Inferior parietal cortex (tissue), 1 donor: ENCODE measurements around the gene PRRC2B.
"Not testable (repeated sequence)": the region's sequence is repeated elsewhere in the genome, so short reads cannot be mapped to it uniquely, and the experiment has no call there.

Experiments
- DNase-seq: peaks from one replicate; pipeline ENCODE4 v3.0.0-alpha.2; 2016; ENCODE audit errors: extremely low spot score

PRRC2B gene

DNA sequence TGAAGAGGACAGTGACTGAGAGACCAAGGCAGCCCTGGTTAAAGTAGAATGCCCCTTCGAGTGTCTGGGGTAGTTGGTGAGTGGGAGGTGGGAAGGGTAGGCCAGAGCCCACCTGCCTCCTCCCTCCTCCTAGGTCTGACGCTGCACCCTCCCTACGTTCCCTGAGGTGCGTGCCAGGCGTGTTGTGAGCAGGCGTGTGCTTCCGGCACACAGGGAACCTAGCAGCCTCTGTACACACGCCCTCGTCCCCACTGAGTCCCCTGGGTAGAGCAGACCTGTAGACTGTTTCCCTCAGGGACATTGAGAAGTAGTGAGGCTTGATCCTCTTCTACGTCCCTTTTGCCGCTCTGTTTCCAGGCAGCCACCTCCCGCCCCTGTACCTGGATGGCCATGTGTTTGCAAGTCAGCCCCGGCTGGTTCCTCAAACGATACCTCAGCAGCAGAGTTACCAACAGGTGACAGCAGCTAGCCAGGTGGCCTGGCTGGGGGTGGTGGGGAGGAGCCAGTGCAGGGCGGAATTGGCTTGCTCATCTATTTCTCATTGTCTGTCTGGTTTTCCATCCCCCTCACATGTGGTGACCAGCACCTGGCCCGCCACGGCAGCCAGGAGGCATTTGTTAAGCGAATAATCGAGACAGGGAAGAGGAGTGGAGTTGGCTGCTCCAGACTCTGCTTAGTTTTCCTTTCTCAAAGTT lies 92.0 kb downstream of the PRRC2B start:
- DNase-seq = no peak

DNA sequence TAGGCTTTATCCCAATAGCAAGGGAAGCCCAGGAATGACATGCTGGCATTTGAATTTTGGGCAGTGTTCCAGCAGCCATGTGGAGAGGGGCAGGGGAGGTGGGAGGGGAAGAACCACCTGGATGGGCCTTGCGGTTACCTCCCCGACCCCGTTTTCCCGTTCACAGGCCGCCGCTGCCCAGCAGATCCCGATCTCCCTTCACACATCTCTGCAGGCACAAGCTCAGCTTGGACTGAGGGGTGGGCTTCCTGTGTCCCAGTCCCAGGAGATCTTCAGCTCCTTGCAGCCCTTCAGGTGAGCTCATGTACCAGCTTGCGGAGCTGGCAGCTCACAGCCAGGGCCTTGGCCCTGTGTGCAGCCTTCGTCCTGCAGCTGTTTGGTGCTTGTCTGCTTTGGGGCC lies 93.1 kb downstream of the PRRC2B start:
- no peak for DNase-seq

DNA sequence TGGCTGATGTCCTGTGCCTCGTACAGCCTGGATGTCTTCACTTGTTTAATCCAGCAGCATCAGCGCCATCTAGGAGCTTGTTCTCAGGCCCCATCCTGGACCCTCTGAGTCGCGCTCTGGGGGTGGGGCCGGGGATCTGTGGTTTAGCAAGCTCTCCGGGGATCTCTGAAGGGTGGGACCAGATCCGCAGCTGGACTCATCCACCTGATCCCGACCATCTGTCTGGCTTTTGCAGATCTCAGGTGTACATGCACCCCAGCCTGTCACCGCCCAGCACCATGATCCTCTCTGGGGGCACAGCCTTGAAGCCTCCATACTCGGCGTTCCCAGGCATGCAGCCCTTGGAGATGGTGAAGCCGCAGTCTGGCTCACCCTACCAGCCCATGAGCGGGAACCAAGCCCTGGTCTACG lies 93.7 kb downstream of the PRRC2B start:
- DNase-seq = no peak

DNA sequence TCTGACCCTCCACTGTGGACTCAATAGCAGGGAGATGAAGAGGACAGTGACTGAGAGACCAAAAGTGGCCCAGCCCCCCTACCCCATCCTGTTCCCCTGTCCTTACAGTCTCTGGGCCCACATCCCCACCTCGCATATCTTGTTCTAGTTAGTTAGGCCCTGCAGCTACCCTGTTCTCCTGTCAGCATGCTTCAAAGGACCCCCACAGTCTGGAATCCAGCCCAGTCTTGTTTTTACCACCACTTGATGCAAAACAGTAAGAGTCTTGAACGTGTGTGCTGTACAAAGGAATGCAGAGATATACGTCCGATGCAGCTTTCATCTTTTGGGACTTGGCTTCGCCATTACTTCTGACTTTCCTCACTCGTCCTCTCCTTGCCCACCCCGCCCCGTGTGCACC lies 96.6 kb downstream of the PRRC2B start:
- no peak for DNase-seq

DNA sequence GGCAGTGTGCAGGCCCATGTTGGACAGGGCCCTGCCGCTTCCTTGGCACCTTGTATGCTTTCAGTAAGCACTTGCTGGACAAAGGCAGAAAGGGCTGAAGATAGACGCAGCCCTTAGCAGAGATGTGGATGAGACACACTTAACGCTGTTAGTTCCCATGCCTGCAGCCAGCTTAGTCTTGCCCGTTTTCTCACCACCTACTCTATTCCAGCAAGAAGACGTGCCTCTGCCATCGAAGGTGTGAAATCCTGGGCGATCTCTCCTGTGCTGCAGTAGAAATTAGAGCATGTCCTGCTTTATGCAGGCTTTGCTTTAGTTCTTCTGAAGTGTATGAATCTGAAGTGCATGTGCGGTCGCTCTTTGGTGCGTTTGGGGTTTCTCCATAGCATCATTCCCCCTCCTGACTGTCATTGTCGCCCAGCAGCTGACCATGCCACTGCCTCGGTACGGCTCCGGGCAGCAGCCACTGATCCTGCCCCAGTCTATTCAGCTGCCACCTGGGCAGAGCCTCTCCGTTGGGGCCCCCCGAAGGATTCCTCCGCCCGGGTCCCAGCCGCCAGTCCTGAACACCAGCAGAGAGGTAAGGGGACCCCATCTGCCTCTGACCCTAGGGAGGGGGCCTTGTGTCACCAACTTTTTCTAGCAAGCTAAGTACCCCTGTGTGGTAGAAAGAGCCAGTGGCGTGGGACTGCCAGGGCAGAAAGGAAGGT lies 97.3 kb downstream of the PRRC2B start:
- DNase-seq = peak; percentile 49

DNA sequence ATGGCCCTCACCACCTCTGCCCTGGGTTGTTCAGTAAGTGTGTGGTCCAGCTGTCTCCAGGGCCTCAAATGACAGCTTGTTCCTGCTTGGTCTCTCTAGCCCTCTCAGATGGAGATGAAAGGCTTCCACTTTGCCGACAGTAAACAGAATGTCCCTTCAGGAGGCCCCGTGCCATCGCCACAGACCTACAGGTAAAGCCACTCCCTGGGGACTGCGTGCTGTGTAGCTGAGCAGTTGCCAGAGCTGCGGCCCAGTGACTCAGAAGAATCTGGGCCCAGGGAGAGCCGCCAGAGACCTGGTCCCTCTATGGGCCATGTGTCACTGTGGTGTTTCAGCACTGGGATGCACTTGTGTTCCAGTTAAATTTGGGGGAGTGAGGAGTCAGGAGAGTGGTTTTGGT lies 98.2 kb downstream of the PRRC2B start:
- no peak for DNase-seq

DNA sequence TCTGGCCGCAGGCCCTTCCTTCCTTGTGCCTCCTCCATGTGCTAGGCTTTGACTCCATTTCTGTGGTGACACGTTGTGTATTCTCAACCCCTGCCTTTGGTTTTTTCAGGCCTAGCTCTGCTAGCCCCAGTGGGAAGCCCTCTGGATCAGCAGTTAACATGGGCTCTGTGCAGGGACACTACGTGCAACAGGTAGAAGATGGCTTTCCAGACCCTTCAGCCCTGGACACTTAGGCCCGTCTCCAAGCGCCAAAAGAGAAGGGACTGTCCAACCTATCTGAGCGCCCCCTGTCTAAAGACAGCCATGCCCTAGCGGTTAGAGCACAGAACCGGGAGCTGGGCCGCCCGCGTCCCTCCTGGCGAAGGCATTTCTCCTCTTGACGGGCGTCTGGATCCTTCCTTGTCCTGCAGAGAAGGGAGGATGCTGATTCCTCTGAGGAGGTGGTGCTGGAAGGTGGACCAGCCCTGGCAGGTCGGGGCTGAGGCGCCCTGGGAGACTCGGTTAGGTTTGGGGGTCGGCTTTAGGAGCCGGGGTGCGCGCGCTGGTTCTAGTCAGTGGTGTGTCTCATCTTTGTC lies 100.5 kb downstream of the PRRC2B start:
- no peak for DNase-seq

DNA sequence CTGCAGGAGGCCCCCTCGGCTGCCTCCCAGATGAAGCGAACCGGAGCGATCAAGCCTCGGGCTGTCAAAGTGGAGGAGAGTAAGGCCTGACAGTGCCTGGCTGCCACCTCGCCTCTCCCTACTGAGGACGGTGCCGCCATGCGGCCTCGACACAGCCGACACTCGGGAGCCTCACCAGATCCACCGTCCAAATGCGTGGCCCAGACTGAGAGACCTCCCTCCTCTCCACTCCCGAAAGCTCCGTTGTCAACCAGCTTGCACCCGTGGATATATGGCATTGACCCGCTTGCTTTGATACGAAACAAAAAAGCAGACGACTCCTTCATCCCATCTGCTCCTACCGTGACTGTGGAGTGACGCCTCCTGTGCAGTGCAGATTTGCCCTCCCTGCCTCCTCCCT lies 101.9 kb downstream of the PRRC2B start:
- DNase-seq = no peak

DNA sequence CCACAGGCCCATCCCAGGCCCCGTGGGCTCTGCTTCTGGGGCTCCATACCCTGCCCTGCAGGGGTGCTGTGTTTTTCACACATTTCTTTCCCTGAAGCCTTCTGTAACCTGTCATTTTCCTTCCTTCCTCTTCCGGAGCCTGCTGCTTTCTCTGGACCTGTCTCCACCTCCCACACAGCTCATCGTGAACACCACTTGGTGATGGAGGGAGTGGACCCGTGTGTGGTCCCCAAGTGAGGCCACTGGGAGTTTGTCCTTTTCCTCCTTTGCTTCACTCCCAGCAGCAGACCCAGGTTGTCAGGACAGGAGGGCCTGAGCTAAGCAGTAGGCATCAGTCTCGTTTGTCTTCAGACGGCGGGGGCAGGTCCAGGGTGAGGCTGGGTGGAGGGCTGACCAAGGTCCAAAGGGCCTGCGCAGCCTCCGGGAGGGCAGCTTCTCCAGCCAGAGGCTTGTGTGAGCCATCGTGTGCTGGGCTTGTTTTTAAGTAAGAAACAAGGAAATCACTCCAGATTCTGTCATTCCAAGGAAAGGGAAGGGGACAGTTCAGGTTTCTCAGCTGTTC lies 103.0 kb downstream of the PRRC2B start:
- DNase-seq = no peak

DNA sequence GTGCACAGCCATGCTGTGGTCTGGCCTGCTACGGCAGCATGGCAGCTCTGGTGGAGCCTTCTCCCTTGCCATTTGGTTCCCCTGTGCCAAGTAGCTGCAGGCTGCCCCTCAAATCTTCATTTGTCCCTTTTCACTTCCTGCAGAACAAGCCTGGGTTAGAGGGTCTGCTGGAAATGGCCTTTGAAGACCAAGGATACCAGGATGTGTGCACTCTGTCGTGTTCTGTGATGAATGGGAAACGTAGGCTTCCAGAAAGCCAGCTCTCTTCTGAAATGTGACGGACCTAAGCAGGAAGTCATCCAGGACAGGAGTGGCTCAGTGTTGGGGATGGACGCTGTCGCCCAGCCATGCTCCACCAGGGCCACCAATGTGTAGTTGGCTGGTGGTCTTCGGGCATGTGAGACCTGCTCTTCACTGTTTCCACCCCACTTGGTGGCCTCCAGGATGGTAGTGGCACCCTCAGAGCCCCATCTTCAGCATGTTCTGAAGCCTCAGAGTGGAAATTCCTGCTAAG lies 105.4 kb downstream of the PRRC2B start:
- DNase-seq = no peak

DNA sequence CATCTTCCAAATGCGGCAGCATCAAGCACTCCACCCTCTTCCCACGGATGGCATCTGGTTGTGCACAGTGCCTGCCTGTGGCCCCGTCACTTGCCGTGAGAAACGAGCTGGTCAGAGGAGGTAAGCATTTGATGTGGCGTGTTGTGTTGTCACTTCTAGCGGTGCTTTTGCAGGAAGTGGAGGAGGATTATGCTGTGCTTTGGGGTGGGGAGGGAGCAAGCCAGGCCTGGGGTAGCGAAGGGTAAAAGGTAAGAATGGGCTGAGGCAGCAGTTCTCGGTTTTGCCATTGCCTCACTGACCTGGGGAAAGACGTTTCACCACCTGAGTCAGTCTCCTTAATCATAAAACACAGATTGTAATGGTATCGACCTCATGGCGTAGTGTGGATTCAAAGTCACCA lies 106.5 kb downstream of the PRRC2B start:
- no peak for DNase-seq

DNA sequence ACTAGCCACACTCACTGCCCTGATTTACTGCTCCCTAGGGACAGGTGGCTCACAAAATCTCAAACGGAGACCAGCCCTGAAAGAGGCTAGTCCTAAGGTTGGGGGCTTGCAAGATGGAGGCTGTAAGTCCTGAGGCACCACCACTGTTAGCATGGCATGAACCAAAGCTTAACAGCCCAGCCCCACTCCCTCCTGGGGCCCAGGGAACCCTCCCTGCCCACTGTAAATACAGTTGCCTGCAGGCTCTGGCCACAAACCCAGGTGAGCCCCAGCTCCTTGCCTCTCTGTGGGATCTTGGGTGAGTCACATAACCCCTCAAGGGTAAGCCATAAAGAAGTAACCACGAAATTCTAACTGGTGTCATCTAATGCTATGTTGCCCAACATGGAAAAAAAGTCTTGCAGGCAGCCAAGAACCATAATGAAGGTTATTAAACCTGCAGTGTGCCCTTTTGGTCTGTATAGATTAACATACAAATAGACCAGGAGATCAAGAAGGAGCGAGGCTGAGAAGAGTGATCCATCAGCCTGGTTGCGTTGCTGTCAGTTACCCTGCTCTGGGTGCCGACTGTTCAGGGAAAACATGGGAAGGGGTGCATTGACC lies 107.2 kb downstream of the PRRC2B start:
- DNase-seq = no peak

DNA sequence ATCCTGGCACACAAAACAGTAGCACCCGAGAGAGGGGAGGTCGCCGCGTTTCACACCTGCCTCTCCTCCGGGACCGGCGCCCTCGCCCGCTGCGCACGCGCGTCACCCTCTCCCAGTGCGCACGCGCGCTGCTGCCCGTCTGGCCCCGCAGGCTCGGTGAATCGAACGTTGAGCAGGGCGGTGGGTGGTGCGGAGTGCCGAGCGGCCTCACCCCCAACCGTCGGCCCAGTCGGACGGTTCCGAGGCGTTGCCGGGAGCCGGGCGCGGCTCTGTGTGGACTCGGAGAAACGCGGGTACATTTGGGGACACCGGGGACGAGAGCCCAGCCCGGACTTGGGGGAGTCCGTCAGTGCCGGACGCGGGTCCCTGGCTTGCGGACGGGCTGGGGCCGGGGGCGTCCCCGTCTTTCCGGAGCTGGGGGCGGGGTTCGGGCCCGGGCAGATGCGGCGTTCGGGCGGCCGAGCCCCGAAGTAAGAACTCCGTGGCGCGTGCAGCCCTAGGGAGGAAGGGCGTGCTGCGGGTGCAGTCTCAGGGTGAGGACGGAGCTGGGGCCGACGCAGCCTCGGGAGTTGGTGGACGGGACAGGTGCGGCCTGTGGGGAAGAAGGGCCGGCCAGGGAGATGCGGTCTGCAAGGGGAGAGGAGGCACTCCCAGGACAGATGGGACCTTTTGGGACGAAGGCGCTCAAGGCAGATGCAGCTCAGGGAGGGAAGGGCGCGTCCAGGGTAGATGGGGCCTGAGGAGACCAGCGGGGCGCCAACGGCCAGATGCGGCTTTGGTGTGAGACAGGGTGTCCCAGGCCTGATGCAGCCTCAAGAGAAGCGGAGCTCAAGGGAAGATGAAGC lies 109.1 kb downstream of the PRRC2B start, which contains the start of gene POMT1:
Gene POMT1 (plus strand): TSS at position 138 of the 845 bp plus-strand sequence. CDS start 1,301 bp downstream, outside the sequence.
- DNase-seq = peak; percentile 93

DNA sequence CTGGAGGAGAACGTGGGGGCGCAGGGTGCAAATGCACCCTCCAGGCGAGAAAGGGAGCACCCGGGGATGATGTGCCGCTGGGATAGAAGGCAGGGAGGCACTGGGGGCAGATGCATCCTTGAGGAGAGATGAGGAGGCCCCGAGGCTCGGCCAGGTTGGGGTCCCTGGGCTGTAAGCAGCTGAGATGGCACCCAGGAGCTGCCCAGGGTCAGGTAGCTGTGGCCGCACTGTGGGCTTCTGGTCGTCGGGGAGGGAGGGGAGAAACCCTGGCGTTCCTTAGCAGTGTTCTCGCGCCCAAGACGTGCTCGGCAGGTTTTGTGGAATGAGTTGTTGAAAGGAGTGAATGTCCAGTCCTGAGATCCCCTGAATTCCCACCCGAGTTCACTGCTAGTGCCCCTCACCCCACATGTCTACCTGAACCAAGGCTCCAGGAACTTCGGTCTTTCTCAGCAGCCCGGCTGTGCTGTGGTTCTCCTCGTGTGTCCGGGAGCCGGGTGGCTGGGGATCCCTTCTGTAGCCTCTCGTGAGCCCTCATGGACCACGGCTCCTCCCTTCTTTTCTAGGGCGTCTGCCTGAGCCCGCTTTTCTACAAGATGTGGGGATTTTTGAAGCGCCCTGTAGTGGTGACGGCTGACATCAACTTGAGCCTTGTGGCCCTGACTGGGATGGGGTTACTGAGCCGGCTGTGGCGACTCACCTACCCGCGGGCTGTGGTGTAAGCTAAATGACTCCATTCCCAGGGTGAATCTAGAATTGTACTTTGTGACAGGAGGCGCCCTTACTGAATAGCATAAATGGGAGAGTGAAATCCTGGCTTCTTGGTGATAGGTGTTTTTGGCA lies 110.0 kb downstream of the PRRC2B start:
- no peak for DNase-seq

DNA sequence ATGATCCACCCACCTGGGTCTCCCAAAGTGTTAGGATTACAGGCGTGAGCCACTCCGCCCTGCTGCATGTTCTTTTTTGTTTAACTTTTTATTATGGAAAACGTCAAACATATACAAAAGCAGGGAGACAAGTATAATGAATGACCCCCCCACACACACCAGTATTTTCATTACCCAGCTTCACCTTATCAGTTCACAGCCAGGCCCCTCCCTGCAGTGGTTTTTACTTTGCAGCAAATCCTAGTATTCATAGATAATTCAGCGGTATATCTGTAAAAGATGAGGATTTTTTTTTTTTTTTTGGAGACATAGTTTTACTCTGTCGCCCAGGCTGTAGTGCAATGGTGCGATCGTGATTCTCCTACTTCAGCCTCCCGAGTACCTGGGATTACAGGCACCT lies 111.1 kb downstream of the PRRC2B start:
- no peak for DNase-seq

DNA sequence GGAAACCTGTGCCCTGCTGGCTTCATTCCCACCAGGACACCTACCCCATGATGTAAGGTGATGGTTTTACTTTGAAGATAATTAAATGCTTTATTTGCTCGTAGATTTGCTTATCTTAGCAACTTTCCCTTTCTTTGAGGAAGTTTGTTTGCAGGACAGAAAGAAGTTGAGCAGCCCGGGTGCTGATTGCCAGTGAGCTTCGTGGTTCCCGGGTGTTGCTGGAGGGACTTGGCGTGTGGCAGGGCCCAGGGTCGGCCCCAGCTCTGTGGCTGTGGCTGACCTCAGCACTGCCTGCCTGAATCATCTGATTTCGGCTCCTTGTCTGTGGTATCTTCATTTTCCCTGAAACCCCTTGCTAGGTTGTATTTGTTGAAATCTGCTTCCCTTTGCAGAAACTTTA lies 117.5 kb downstream of the PRRC2B start:
- no peak for DNase-seq

DNA sequence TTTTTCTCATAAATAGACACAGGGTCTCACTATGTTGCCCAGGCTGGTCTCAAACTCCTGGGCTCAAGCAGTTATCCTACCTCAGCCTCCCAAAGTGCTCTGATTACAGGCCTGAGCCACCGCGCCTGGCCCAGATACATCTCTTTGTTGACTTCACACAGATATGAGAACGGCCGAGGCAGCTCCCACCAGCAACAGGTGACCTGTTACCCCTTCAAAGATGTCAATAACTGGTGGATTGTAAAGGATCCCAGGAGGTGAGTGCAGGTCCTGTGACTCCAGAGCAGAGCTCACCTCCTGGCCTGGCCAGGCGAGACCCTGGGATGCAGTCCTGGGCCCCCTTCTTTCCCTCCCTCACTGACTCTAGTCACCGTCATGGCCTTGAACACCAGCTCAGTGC lies 118.0 kb downstream of the PRRC2B start:
- DNase-seq = no peak

DNA sequence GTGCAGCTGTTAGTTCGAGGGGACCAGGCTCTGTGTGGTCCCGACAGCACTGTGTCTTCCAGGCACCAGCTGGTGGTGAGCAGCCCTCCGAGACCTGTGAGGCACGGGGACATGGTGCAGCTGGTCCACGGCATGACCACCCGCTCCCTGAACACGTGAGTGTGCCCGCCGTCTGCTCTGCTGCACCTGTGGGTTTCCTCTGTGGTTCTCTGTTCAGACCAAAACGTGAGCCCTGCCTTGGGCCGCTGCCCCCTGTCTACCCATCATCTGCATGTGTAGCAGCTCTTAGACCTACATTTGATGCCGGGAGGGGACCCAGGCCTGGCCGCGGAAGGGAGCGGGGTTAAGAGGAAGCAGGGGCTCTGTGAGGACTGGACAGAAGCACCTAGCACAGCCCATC lies 119.3 kb downstream of the PRRC2B start:
- DNase-seq = no peak

DNA sequence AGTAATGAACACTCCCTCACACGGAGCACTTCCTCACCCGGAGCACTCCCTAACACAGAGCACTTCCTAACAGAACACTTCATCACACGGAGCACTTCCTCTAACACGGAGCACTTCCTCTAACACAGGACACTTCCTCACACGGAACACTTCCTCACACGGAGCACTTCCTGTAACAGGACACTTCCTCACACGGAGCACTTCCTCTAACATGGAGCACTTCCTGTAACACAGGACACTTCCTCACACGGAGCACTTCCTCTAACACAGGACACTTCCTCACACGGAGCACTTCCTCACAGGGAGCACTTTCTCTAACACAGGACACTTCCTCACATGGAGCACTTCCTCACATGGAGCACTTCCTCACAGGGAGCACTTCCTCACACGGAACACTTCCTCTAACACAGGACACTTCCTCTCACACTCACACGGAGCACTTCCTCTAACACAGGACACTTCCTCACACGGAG lies 121.7 kb downstream of the PRRC2B start:
- DNase-seq = not testable (repeated sequence)

DNA sequence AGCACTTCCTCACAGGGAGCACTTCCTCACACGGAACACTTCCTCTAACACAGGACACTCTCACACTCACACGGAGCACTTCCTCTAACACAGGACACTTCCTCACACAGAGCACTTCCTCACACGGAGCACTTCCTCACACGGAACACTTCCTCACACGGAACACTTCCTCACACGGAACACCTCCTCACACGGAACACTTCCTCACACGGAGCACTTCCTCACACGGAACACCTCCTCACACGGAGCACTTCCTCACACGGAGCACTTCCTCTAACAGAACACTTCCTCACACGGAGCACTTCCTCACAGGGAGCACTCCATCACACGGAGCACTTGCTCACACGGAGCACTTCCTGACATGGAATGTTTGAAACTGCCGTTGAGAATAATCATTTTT lies 122.2 kb downstream of the PRRC2B start:
- no peak for DNase-seq
